Measurements from ENCODE around the gene KCNJ6. TPM values are rescaled to one million over a fixed set of nuclear protein-coding genes. Genes with fewer than 3 reads are reported as not detected.

The KCNJ6 gene
- polyA plus RNA-seq, 1 of the 3 experiments (the other 2 are of a cell fraction): not detected

GRCh38 chr21:37797403-37797802 lies 118.9 kb downstream of the KCNJ6 start:
- H3K4me2 ChIP-seq: no peak overlapping the region
- H3K79me2 ChIP-seq (ENCODE audit: insufficient read depth): no peaks in the 10 kb centered on the region
- H3F3A ChIP-seq (replicated peaks; ENCODE audit: insufficient read depth): no peaks in the 10 kb centered on the region
- DNase-seq: no peak
- no peaks in the 10 kb centered on the region for H3K9me3 ChIP-seq
- no peak overlapping the region for H2AFZ ChIP-seq (ENCODE audit: low read depth)
- POLR2A ChIA-PET: no interaction called here
- WGBS (ENCODE audit: low lambda C conversion rate): 1% methylated on average over 4 of the region's 4 CpGs
- H3K4me3 ChIP-seq (ENCODE audit: low read depth in 2 of 2, low read length in 1 of 2): no peak overlapping the region
- no peaks in the 10 kb centered on the region for H3K36me3 ChIP-seq (replicated peaks in 1 of 2; ENCODE audit: control insufficient read depth in 1 of 2, insufficient read depth in 2 of 2, low read length in 1 of 2)
- H3K27me3 ChIP-seq (ENCODE audit: insufficient read depth): peaks cover 10% of the 10 kb centered on the region; the same call in 1 of the 2 replicates
- H3K4me1 ChIP-seq (ENCODE audit: control insufficient read depth in 1 of 2, insufficient read depth in 2 of 2, low read depth in 1 of 2, low read length in 1 of 2): no peaks in the 10 kb centered on the region
- CTCF ChIA-PET: no interaction called here
- H3K9ac ChIP-seq: no peak overlapping the region
- H4K20me1 ChIP-seq (ENCODE audit: insufficient read depth): no peaks in the 10 kb centered on the region
- H3K27ac ChIP-seq (ENCODE audit: low read depth in 2 of 2, low read length in 1 of 2): no peak overlapping the region
- TF ChIP-seq MXI1 (IDR thresholded peaks at IDR 0.05; ENCODE audit: low read depth, low read length) (no peak), YY1 (IDR thresholded peaks at IDR 0.05; ENCODE audit: low read depth) (no peak), GATA2 (CRISPR knock-in tag; IDR thresholded peaks at IDR 0.05) (no peak), SMC3 (IDR thresholded peaks at IDR 0.05; ENCODE audit: low read depth, low read length) (no peak), SIN3A (IDR thresholded peaks at IDR 0.05; ENCODE audit: borderline replicate concordance, low read depth, low read length) (no peak), USF1 (IDR thresholded peaks at IDR 0.05; ENCODE audit: borderline replicate concordance, low read depth) (no peak), RXRA (IDR thresholded peaks at IDR 0.05; ENCODE audit: borderline replicate concordance, low read depth) (no peak), ELF1 (IDR thresholded peaks at IDR 0.05) (no peak), NRF1 (IDR thresholded peaks at IDR 0.05; ENCODE audit: low read depth, low read length) (no peak), FOSL2 (IDR thresholded peaks at IDR 0.05; ENCODE audit: borderline replicate concordance, low read depth) (no peak), RCOR1 (IDR thresholded peaks at IDR 0.05; ENCODE audit: low read length) (no peak), EZH2phosphoT487 (IDR thresholded peaks at IDR 0.05; ENCODE audit: borderline replicate concordance, low read depth) (no peak), GABPA (IDR thresholded peaks at IDR 0.05; ENCODE audit: low read depth) (no peak), IRF3 (IDR thresholded peaks at IDR 0.05; ENCODE audit: low read depth, low read length) (no peak), USF2 (IDR thresholded peaks at IDR 0.05; ENCODE audit: borderline replicate concordance, low read depth, low read length) (no peak), PBX3 (IDR thresholded peaks at IDR 0.05) (no peak), MAX (IDR thresholded peaks at IDR 0.05; ENCODE audit: low read depth) (no peak), MEF2A (IDR thresholded peaks at IDR 0.05; ENCODE audit: borderline replicate concordance, low read depth) (no peak), ZBTB33 (IDR thresholded peaks at IDR 0.05; ENCODE audit: borderline replicate concordance, low read depth) (no peak), FOXM1 (IDR thresholded peaks at IDR 0.05; ENCODE audit: low read depth) (no peak)
- no peaks in the 10 kb centered on the region for H3K9me2 ChIP-seq
